Measurements from ENCODE around the gene SLBP. TPM values are rescaled to one million over a fixed set of nuclear protein-coding genes. Genes with fewer than 3 reads are reported as not detected.

Gene SLBP
- total RNA-seq, 2 experiments from 2014 or later, result 115 to 117 TPM

GRCh38 chr4:1643971-1644735 is 68.0 kb downstream of the SLBP start:
- POLR2A ChIA-PET, result no interaction called here
- no peaks in the 10 kb centered on the region for H3K27me3 Mint-ChIP-seq
- no peak for TF ChIP-seq CTCF (IDR thresholded peaks at IDR 0.05)
- H3K9me3 Mint-ChIP-seq, result no peaks in the 10 kb centered on the region
- H3K4me3 Mint-ChIP-seq, result no peak overlapping the region
- ATAC-seq, result no peak
- DNase-seq, result no peak
- intact Hi-C loops (cut with micrococcal nuclease), result no loop called here
- no peaks in the 10 kb centered on the region for H3K36me3 Mint-ChIP-seq (ENCODE audit: low read depth)
- H3K27ac Mint-ChIP-seq, result no peak overlapping the region
- H3K4me1 Mint-ChIP-seq (ENCODE audit: low read depth), result peaks cover 3% of the 10 kb centered on the region
- CTCF ChIA-PET, result no interaction called here

Other genes with a start within 250 kb of the SLBP start
- gene FAM53A, start 28.0 kb downstream of the SLBP start, total RNA-seq, result 1 to 10 TPM; 1.2 to 1.8 TPM
- gene TMEM129, start 9.0 kb upstream of the SLBP start, total RNA-seq, result 10 to 100 TPM; 17.8 to 18.2 TPM
- 100 to 1,000 TPM; 190 to 200 TPM for gene TACC3, start 9.2 kb upstream of the SLBP start, total RNA-seq
- 1 to 10 TPM in 1 of 2 experiments, under 1 TPM in 1; 0.07 to 1.0 TPM for gene FGFR3, start 81.0 kb upstream of the SLBP start, total RNA-seq
- 10 to 100 TPM; 49.4 to 53.2 TPM for gene LETM1, start 143.8 kb upstream of the SLBP start, total RNA-seq
- 100 to 1,000 TPM; 219 TPM for gene NSD2, start 159.1 kb upstream of the SLBP start, total RNA-seq

All from activated CD8-positive, alpha-beta T cell treated with anti-CD3 and anti-CD28 coated beads for 36 hours (primary cell).